Measurements from ENCODE around the gene RPS6KA1. TPM values are rescaled to one million over a fixed set of nuclear protein-coding genes. Genes with fewer than 3 reads are reported as not detected.

The RPS6KA1 gene
- total and polyA plus RNA-seq, 2 of the 13 experiments (the other 11 are each of a cell fraction or from before 2014, with no cell fraction given), result 19.6 to 24.2 TPM

- TF ChIP-seq ZNF574 (CRISPR knock-in tag; IDR thresholded peaks at IDR 0.05) (peak; percentile 22; the same call in 1 of the 2 replicates), ZNF780A (CRISPR knock-in tag; IDR thresholded peaks at IDR 0.05) (no peak)
Observed at GRCh38 chr1:26530895-26531598, 1.5 kb downstream of the RPS6KA1 start (continued).

GRCh38 chr1:26531651-26532131, 2.1 kb downstream of the RPS6KA1 start:
- Histone ChIP-seq H3K4me1 (ENCODE audit: insufficient read depth, low read length) (peaks cover 73% of the 10 kb centered on the region), H3K27ac (ENCODE audit: extremely low read length, insufficient read depth, low read length) (peak overlapping the region; percentile 47), H3K4me3 (replicated peaks in 1 of 3; ENCODE audit: insufficient read depth in 1 of 3, low read depth in 2 of 3, low read length in 3 of 3) (peak overlapping the region in 2 of 3 experiments; percentile 9 to 92; a peak in 2 of 6 replicates), H3K36me3 (replicated peaks in 1 of 2; ENCODE audit: control insufficient read depth in 1 of 2, insufficient read depth in 2 of 2, low read length in 2 of 2) (no peaks in the 10 kb centered on the region), H3K9ac (ENCODE audit: insufficient read depth, low read depth, low read length) (peak overlapping the region; percentile 35), H2AFZ (ENCODE audit: low read length) (no peak overlapping the region), H3K27me3 (ENCODE audit: control insufficient read depth in 1 of 2, insufficient read depth in 2 of 2, low read length in 2 of 2) (peaks cover 0 to 3% of the 10 kb centered on the region in 2 experiments; a peak in 1 of 5 replicates), H3K79me2 (ENCODE audit: insufficient read depth, low read length) (peaks cover 24% of the 10 kb centered on the region), H3K4me2 (ENCODE audit: low read depth, low read length) (peak overlapping the region; percentile 93), H3K9me3 (ENCODE audit: low read length) (no peaks in the 10 kb centered on the region), H4K20me1 (ENCODE audit: insufficient read depth, low read length) (0 out of 2 replicates have a peak, but pooled peaks cover 9% of the 10 kb centered on the region)
- no TSS peak for BruUV-seq (replicated peaks)
- intact Hi-C loops (cut with micrococcal nuclease; ENCODE audit: unreplicated experiment), result loop anchor here (1.0 kb wide), 1 partner anchor 31 kb away; no protein-coding TSS in a partner anchor
- in situ Hi-C loops (cut with HindIII; ENCODE audit: extremely low pct_ligation_motif_present, low pct_unique_long_range_greater_than_20kb), result no loop called here
- ATAC-seq (no peak), DNase-seq (ENCODE audit: low spot score) (no peak), FAIRE-seq (no peak)
- 84% methylated on average over 5 of the region's 12 CpGs for WGBS (ENCODE audit: low lambda C conversion rate)
- ChIA-PET CTCF (ENCODE audit: low intra/inter-chr PET ratio, low total read pairs) (interaction anchor here (1.2 to 2.3 kb wide), 2 partner anchors 10 to 31 kb away, joined by 3 to 13 read pairs; no protein-coding TSS in a partner anchor), POLR2A (interaction anchor here (5.8 kb wide), 1 partner anchor 31 kb away, joined by 41 read pairs; no protein-coding TSS in a partner anchor)
- TF ChIP-seq ZNF629 (CRISPR knock-in tag; conservative IDR thresholded peaks at IDR 0.05), result no peak
- TF ChIP-seq ZBTB20 (CRISPR knock-in tag; IDR thresholded peaks at IDR 0.05; ENCODE audit: borderline replicate concordance, low read depth), result no peak
- TF ChIP-seq ATF3 (CRISPR knock-in tag; IDR thresholded peaks at IDR 0.05), result no peak
- TF ChIP-seq NR0B2 (CRISPR knock-in tag; IDR thresholded peaks at IDR 0.05), result no peak
- 0 out of 2 replicates have a peak, but pooled peaks have one; percentile 55 for TF ChIP-seq ZSCAN21 (CRISPR knock-in tag; IDR thresholded peaks at IDR 0.05; ENCODE audit: borderline replicate concordance)
- no peak for TF ChIP-seq KLF12 (CRISPR knock-in tag; IDR thresholded peaks at IDR 0.05; ENCODE audit: borderline replicate concordance)
- no peak for TF ChIP-seq SOX6 (IDR thresholded peaks at IDR 0.05)
- TF ChIP-seq SOX6 (CRISPR knock-in tag; IDR thresholded peaks at IDR 0.05), result 0 out of 2 replicates have a peak, but pooled peaks have one; percentile 27
- no peak for TF ChIP-seq ZNF567 (CRISPR knock-in tag; IDR thresholded peaks at IDR 0.05; ENCODE audit: borderline replicate concordance)
- no peak for TF ChIP-seq ZNF337 (CRISPR knock-in tag; IDR thresholded peaks at IDR 0.05; ENCODE audit: borderline replicate concordance, low read depth)
- TF ChIP-seq STAT5B (CRISPR knock-in tag; IDR thresholded peaks at IDR 0.05), result no peak
- TF ChIP-seq ZNF281 (CRISPR knock-in tag; IDR thresholded peaks at IDR 0.05; ENCODE audit: borderline replicate concordance), result no peak
- 0 out of 2 replicates have a peak, but pooled peaks have one; percentile 10 for TF ChIP-seq ZNF768 (CRISPR knock-in tag; IDR thresholded peaks at IDR 0.05)
